Measurements from ENCODE around the gene FHIT. TPM values are rescaled to one million over a fixed set of nuclear protein-coding genes. Genes with fewer than 3 reads are reported as not detected.
A peak's percentile ranks its signal among the peaks of the same experiment; 100 is the strongest.

FHIT gene
- total RNA-seq, 2 experiments from 2014 or later: 7.6 to 7.9 TPM

GRCh38 chr3:60047426-60048200 lies 1203.6 kb downstream of the FHIT start:
- ChIA-PET POLR2A (interaction anchor here (0.7 to 1.6 kb wide), 3 partner anchors 17 to 37 kb away, joined by 3 to 7 read pairs (median 4); no protein-coding TSS in a partner anchor), CTCF (interaction anchor here (1.4 kb wide), 1 partner anchor 9 kb away, joined by 5 read pairs; no protein-coding TSS in a partner anchor)
- Mint-ChIP-seq H3K9me3 (peaks cover 29% of the 10 kb centered on the region), H3K4me1 (ENCODE audit: low read depth) (peaks cover 33% of the 10 kb centered on the region), H3K27me3 (no peaks in the 10 kb centered on the region), H3K4me3 (peak overlapping the region; percentile 34), H3K27ac (peak overlapping the region; percentile 90), H3K36me3 (ENCODE audit: low read depth) (peaks cover 30% of the 10 kb centered on the region)
- intact Hi-C loops (cut with micrococcal nuclease): no loop called here
- no peak for TF ChIP-seq CTCF (IDR thresholded peaks at IDR 0.05)
- peak; percentile 17 for ATAC-seq
- peak; percentile 29 for DNase-seq

GRCh38 chr3:60046210-60046609 lies 1205.0 kb downstream of the FHIT start:
- ATAC-seq: no peak
- Mint-ChIP-seq H3K36me3 (ENCODE audit: low read depth) (peaks cover 22% of the 10 kb centered on the region), H3K27me3 (no peaks in the 10 kb centered on the region), H3K4me1 (ENCODE audit: low read depth) (peaks cover 30% of the 10 kb centered on the region), H3K27ac (no peak overlapping the region), H3K9me3 (peaks cover 24% of the 10 kb centered on the region), H3K4me3 (no peak overlapping the region)
- intact Hi-C loops (cut with micrococcal nuclease): no loop called here
- ChIA-PET CTCF (no interaction called here), POLR2A (interaction anchor here (0.9 kb wide), 1 partner anchor 22 kb away, joined by 3 read pairs; no protein-coding TSS in a partner anchor)
- no peak for TF ChIP-seq CTCF (IDR thresholded peaks at IDR 0.05)
- no peak for DNase-seq

GRCh38 chr3:60045686-60046085 lies 1205.6 kb downstream of the FHIT start:
- Mint-ChIP-seq H3K36me3 (ENCODE audit: low read depth) (peaks cover 19% of the 10 kb centered on the region), H3K4me3 (no peak overlapping the region), H3K27me3 (no peaks in the 10 kb centered on the region), H3K4me1 (ENCODE audit: low read depth) (peaks cover 30% of the 10 kb centered on the region), H3K9me3 (peaks cover 24% of the 10 kb centered on the region), H3K27ac (no peak overlapping the region)
- DNase-seq (no peak), ATAC-seq (no peak)
- no peak for TF ChIP-seq CTCF (IDR thresholded peaks at IDR 0.05)
- CTCF ChIA-PET: no interaction called here
- POLR2A ChIA-PET: interaction anchor here (0.9 kb wide), 1 partner anchor 22 kb away, joined by 3 read pairs; no protein-coding TSS in a partner anchor
- intact Hi-C loops (cut with micrococcal nuclease): no loop called here

GRCh38 chr3:60036803-60037202 lies 1214.4 kb downstream of the FHIT start:
- Mint-ChIP-seq H3K4me3 (no peak overlapping the region), H3K4me1 (ENCODE audit: low read depth) (peaks cover 2% of the 10 kb centered on the region), H3K27me3 (no peaks in the 10 kb centered on the region), H3K27ac (no peak overlapping the region), H3K9me3 (no peaks in the 10 kb centered on the region), H3K36me3 (ENCODE audit: low read depth) (no peaks in the 10 kb centered on the region)
- DNase-seq (no peak), ATAC-seq (no peak)
- intact Hi-C loops (cut with micrococcal nuclease): no loop called here
- ChIA-PET CTCF (no interaction called here), POLR2A (interaction anchor here (1.1 kb wide), 1 partner anchor 19 kb away, joined by 4 read pairs; no protein-coding TSS in a partner anchor)
- no peak for TF ChIP-seq CTCF (IDR thresholded peaks at IDR 0.05)

GRCh38 chr3:60033901-60034453 lies 1217.3 kb downstream of the FHIT start:
- ChIA-PET CTCF (interaction anchor here (1.5 kb wide), 1 partner anchor 12 kb away, joined by 3 read pairs; no protein-coding TSS in a partner anchor), POLR2A (no interaction called here)
- no peak for TF ChIP-seq CTCF (IDR thresholded peaks at IDR 0.05)
- Mint-ChIP-seq H3K9me3 (no peaks in the 10 kb centered on the region), H3K4me1 (ENCODE audit: low read depth) (peaks cover 9% of the 10 kb centered on the region), H3K4me3 (no peak overlapping the region), H3K27ac (no peak overlapping the region), H3K27me3 (no peaks in the 10 kb centered on the region), H3K36me3 (ENCODE audit: low read depth) (no peaks in the 10 kb centered on the region)
- intact Hi-C loops (cut with micrococcal nuclease): no loop called here
- DNase-seq (no peak), ATAC-seq (no peak)

All from activated CD8-positive, alpha-beta T cell treated with anti-CD3 and anti-CD28 coated beads for 36 hours (primary cell).